ENCODE results near the gene ROR1.

DNA sequence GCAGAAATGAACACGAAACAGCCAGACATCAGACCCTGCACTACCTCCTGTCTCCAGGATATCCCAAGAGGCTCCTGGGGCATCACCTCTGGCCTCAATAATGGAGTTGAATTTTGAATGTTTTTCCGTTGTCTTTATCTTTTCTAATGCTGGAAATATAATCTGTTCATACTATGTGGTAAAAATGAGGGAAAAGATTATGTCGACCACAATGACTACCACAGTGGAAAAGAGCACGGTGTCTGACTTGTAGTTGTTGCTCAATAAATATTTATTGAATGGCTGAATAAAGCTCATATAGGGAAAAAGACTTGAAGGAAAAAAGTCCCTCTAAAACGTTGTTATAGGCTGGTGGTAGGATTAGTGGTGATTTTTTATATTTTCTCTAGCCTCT is 44.6 kb upstream of the ROR1 start:
- TF ChIP-seq, protein P1, sequence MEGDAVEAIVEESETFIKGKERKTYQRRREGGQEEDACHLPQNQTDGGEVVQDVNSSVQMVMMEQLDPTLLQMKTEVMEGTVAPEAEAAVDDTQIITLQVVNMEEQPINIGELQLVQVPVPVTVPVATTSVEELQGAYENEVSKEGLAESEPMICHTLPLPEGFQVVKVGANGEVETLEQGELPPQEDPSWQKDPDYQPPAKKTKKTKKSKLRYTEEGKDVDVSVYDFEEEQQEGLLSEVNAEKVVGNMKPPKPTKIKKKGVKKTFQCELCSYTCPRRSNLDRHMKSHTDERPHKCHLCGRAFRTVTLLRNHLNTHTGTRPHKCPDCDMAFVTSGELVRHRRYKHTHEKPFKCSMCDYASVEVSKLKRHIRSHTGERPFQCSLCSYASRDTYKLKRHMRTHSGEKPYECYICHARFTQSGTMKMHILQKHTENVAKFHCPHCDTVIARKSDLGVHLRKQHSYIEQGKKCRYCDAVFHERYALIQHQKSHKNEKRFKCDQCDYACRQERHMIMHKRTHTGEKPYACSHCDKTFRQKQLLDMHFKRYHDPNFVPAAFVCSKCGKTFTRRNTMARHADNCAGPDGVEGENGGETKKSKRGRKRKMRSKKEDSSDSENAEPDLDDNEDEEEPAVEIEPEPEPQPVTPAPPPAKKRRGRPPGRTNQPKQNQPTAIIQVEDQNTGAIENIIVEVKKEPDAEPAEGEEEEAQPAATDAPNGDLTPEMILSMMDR (IDR thresholded peaks at IDR 0.05; ENCODE audit: extremely low read depth in 1 of 2, insufficient read depth in 1 of 2, low read depth in 1 of 2, low read length in 2 of 2): no peak
- TF ChIP-seq, protein P2, sequence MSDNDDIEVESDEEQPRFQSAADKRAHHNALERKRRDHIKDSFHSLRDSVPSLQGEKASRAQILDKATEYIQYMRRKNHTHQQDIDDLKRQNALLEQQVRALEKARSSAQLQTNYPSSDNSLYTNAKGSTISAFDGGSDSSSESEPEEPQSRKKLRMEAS (IDR thresholded peaks at IDR 0.05; ENCODE audit: insufficient read depth, insufficient read length): no peak
- TF ChIP-seq POLR2A (IDR thresholded peaks at IDR 0.05; ENCODE audit: low read depth, low read length): no peak
- TF ChIP-seq POLR2AphosphoS5 (IDR thresholded peaks at IDR 0.05; ENCODE audit: insufficient read depth, low read depth, low read length): no peak
- TF ChIP-seq EZH2 (IDR thresholded peaks at IDR 0.05; ENCODE audit: borderline replicate concordance, low read depth, low read length, severe bottlenecking): no peak
- TF ChIP-seq GATA2 (IDR thresholded peaks at IDR 0.05; ENCODE audit: insufficient read depth, insufficient read length, low read depth, low read length): no peak

Measured in endothelial cell of umbilical vein (primary cell).